HCT116 (cell line): ENCODE measurements around the gene ERCC6. TPM values are rescaled to one million over a fixed set of nuclear protein-coding genes. Genes with fewer than 3 reads are reported as not detected.

Experiments
- ATAC-seq: fragments of 200-7000 bp; cut with Tn5 transposase; 2 replicates; pipeline ENCODE4 v1.9.1; 2020; ENCODE audit warnings: mild to moderate bottlenecking, moderate library complexity
- BruUV-seq: library from RNA; stranded (reverse); fragments of 400-500 nt; replicated peaks from 2 replicates; lab custom pipeline; 2021; lab: Mats Ljungman, UMichigan
- CTCF ChIA-PET: fragments of 300-600 bp; sonication (Branson Sonifier 250); formaldehyde crosslinking; loops from one replicate; lab custom pipeline; 2021; ENCODE audit warnings: antibody characterized with exemption; lab: Charles Lee
- POLR2A ChIA-PET: fragments of 300-600, 350-600 bp; sonication (Branson Sonifier 250); formaldehyde crosslinking; loops from one replicate; lab custom pipeline; 2021; ENCODE audit warnings: antibody characterized with exemption; lab: Charles Lee
- RAD21 ChIA-PET, 2 experiments: fragments of 300-600 bp; sonication (Branson Sonifier 250); formaldehyde crosslinking; loops; one replicate each; lab custom pipeline; 2023; ENCODE audit warnings: low total read pairs in 2 of 2; ENCODE audit not compliant: uncharacterized antibody in 2 of 2, unreplicated experiment in 2 of 2, low non-redundant PET in 1 of 2; lab: Charles Lee
- DNase-seq: peaks from one replicate; pipeline ENCODE4 v3.0.0-alpha.2; 2010; ENCODE audit warnings: low read depth, low spot score
- H2AFZ ChIP-seq: fragments of 200-600 bp; shearing (Covaris generic), sonication (generic); 2 replicates; pipeline ENCODE4 v1.6.1; 2017; ENCODE audit warnings: low read depth, mixed run types, mixed read lengths, antibody characterized with exemption, low read length; ENCODE audit not compliant: poor library complexity, severe bottlenecking
- H3K27ac ChIP-seq: 2 replicates; pipeline ENCODE4 v1.5.1; 2012; ENCODE audit warnings: low read depth, low read length
- H3K27me3 ChIP-seq: fragments of 200-600 bp; sonication (generic); 2 replicates; pipeline ENCODE4 v1.6.1; 2016; ENCODE audit warnings: mixed run types, low read length, mixed read lengths; ENCODE audit not compliant: insufficient read depth
- H3K36me3 ChIP-seq, 2 experiments: fragments of 200-500 bp in 1 of 2; fragments of 200-600 bp in 1 of 2; sonication (Bioruptor generic) in 1 of 2; sonication (generic) in 1 of 2; 2 replicates each; pipeline versions ENCODE4 v1.5.1 to v1.6.1; 2014 to 2016; ENCODE audit warnings: low read length in 2 of 2, inconsistent platforms in 1 of 2, mixed read lengths in 1 of 2, mixed run types in 1 of 2; ENCODE audit not compliant: insufficient read depth in 2 of 2, control insufficient read depth in 1 of 2
- H3K4me1 ChIP-seq, 2 experiments: fragments of 200-600 bp in 1 of 2; sonication (generic) in 1 of 2; 2 replicates each; pipeline versions ENCODE4 v1.5.1 to v1.6.1; 2012 to 2017; ENCODE audit warnings: low read length in 2 of 2, inconsistent platforms in 1 of 2, mild to moderate bottlenecking in 1 of 2, mixed read lengths in 1 of 2, mixed run types in 1 of 2, moderate library complexity in 1 of 2; ENCODE audit not compliant: insufficient read depth in 2 of 2, control insufficient read depth in 1 of 2
- H3K4me2 ChIP-seq: fragments of 200-600 bp; sonication (generic); 2 replicates; pipeline ENCODE4 v1.6.1; 2017; ENCODE audit warnings: mixed run types, low read length, mixed read lengths
- H3K4me3 ChIP-seq, 2 experiments: fragments of 200-600 bp in 1 of 2; sonication (generic) in 1 of 2; replicated peaks in 1 of 2; 2 replicates each; pipeline ENCODE4 v1.5.1; 2011 to 2016; ENCODE audit warnings: low read length in 2 of 2, control low read depth in 1 of 2, low read depth in 1 of 2, mild to moderate bottlenecking in 1 of 2, mixed read lengths in 1 of 2, mixed run types in 1 of 2
- H3K79me2 ChIP-seq: fragments of 200-600 bp; sonication (generic); 2 replicates; pipeline ENCODE4 v1.6.1; 2017; ENCODE audit warnings: mild to moderate bottlenecking, mixed run types, low read length, moderate library complexity, mixed read lengths; ENCODE audit not compliant: insufficient read depth
- H3K9ac ChIP-seq: fragments of 200-600 bp; sonication (generic); 2 replicates; pipeline ENCODE4 v1.6.1; 2016; ENCODE audit warnings: low read length, mixed read lengths
- H3K9me2 ChIP-seq: fragments of 200-600 bp; sonication (generic), shearing (Covaris generic); 2 replicates; pipeline ENCODE4 v1.6.1; 2017; ENCODE audit warnings: mixed run types, mild to moderate bottlenecking, moderate library complexity; ENCODE audit not compliant: insufficient read depth
- H3K9me3 ChIP-seq, 2 experiments: fragments of 200-500 bp in 1 of 2; fragments of 200-600 bp in 1 of 2; sonication (Bioruptor generic) in 1 of 2; sonication (generic) in 1 of 2; 2 replicates each; pipeline ENCODE4 v1.6.1; 2014 to 2017; ENCODE audit warnings: low read length in 2 of 2, mixed read lengths in 2 of 2, inconsistent platforms in 1 of 2, low read depth in 1 of 2, mild to moderate bottlenecking in 1 of 2, mixed run types in 1 of 2, moderate library complexity in 1 of 2; ENCODE audit not compliant: control insufficient read depth in 1 of 2, insufficient read depth in 1 of 2
- H4K20me1 ChIP-seq: fragments of 200-600 bp; sonication (generic), shearing (Covaris generic); 2 replicates; pipeline ENCODE4 v1.6.1; 2017; ENCODE audit warnings: mixed run types, mild to moderate bottlenecking, moderate library complexity; ENCODE audit not compliant: insufficient read depth
- CBX3 ChIP-seq: IDR thresholded peaks from 2 replicates; pipeline ENCODE4 v1.6.1; 2012; ENCODE audit warnings: low read depth
- CEBPB ChIP-seq: IDR thresholded peaks from 2 replicates; pipeline ENCODE4 v1.6.1; 2012; ENCODE audit warnings: low read depth
- EZH2phosphoT487 ChIP-seq: fragments of 200-600 bp; IDR thresholded peaks from 2 replicates; pipeline ENCODE4 v1.6.1; 2018; ENCODE audit warnings: antibody characterized with exemption, borderline replicate concordance
- JUND ChIP-seq: IDR thresholded peaks from 2 replicates; pipeline ENCODE4 v1.6.1; 2012
- POLR2AphosphoS5 ChIP-seq: IDR thresholded peaks from 2 replicates; pipeline ENCODE4 v1.6.1; 2011; ENCODE audit warnings: mild to moderate bottlenecking, low read depth, low read length, moderate library complexity
- SIN3A ChIP-seq: IDR thresholded peaks from 2 replicates; pipeline ENCODE4 v1.6.1; 2012; ENCODE audit warnings: low read depth
- SP1 ChIP-seq: IDR thresholded peaks from 2 replicates; pipeline ENCODE4 v1.6.1; 2012; ENCODE audit warnings: low read depth
- SRF ChIP-seq: IDR thresholded peaks from 2 replicates; pipeline ENCODE4 v1.6.1; 2012; ENCODE audit warnings: low read depth
- YY1 ChIP-seq: IDR thresholded peaks from 2 replicates; pipeline ENCODE4 v1.6.1; 2011; ENCODE audit warnings: low read length, low read depth, moderate library complexity, mild to moderate bottlenecking; ENCODE audit not compliant: insufficient replicate concordance; ENCODE audit errors: extremely low read depth
- intact Hi-C: fragments of 100-400 bp; cut with micrococcal nuclease; formaldehyde crosslinking; loops from 2 replicates; pipeline ENCODE4 v1.10.0; 2022
- total RNA-seq: library from RNA; stranded (reverse); gene quantifications from one replicate; pipeline ENCODE4 v1.2.1, GENCODE V29; 2021; ENCODE audit not compliant: unreplicated experiment
- TF ChIP-seq, protein P1 (sequence below): IDR thresholded peaks from 2 replicates; pipeline ENCODE4 v1.6.1; 2012
- TF ChIP-seq, protein P2 (sequence below), 3 experiments: fragments of 200-600 bp in 1 of 3; sonication (generic) in 1 of 3; IDR thresholded peaks in 2 of 3; conservative IDR thresholded peaks in 1 of 3; 2 replicates each; pipeline ENCODE4 v1.5.1; 2012 to 2017; ENCODE audit warnings: low read depth in 2 of 3, low read length in 2 of 3, antibody characterized with exemption in 1 of 3, borderline replicate concordance in 1 of 3, control low read depth in 1 of 3, mild to moderate bottlenecking in 1 of 3, mixed read lengths in 1 of 3, mixed run types in 1 of 3, moderate library complexity in 1 of 3; ENCODE audit not compliant: insufficient read depth in 1 of 3
- TF ChIP-seq, protein P3 (sequence below): IDR thresholded peaks from 2 replicates; pipeline ENCODE4 v1.6.1; 2011; ENCODE audit warnings: mild to moderate bottlenecking, low read length, moderate library complexity; ENCODE audit not compliant: insufficient replicate concordance; ENCODE audit errors: extremely low read depth

ERCC6 gene
- total RNA-seq, 1 experiment from 2014 or later = 16.4 TPM

DNA sequence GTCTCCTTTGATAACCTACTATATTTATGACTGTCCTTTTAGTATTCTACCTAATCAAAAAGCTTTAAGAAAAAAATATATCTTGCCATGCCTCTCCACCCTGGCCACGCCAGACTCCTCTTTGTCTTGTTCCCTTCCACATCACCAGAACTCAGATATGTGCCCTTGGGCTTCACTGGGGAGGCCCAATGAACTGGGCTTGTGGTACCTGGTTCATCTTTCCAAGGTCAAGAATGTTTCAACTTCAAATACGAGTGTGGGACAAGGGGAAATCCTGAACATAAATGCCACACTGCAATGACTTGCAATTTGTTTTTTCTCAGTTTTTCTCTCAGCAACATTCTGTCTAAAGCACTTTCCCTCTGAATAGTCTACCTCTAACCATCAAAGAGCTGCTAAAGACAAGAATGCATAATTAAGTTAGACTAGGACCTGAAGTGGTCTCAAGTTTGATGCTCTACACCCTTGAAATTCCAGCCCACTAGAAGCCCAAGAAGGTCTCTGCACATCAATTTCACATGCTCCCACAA lies 9.9 kb downstream of the ERCC6 start:
- H3K27me3 ChIP-seq = no peaks in the 10 kb centered on the region
- TF ChIP-seq SP1 = no peak
- TF ChIP-seq CEBPB = no peak
- intact Hi-C loops = no loop called here
- no peak overlapping the region for H3K27ac ChIP-seq
- peaks cover 9 to 23% of the 10 kb centered on the region in 2 experiments; a peak in 3 of 4 replicates for H3K36me3 ChIP-seq
- H4K20me1 ChIP-seq = no peaks in the 10 kb centered on the region
- no peak for DNase-seq
- H3K4me1 ChIP-seq = no peaks in the 10 kb centered on the region
- BruUV-seq = no TSS peak
- no peak overlapping the region for H3K4me2 ChIP-seq
- no peak overlapping the region for H2AFZ ChIP-seq
- no peaks in the 10 kb centered on the region for H3K9me2 ChIP-seq
- H3K9me3 ChIP-seq = no peaks in the 10 kb centered on the region
- ChIA-PET CTCF (no interaction called here), RAD21 (no interaction called here), POLR2A (no interaction called here)
- H3K79me2 ChIP-seq = peaks cover 16% of the 10 kb centered on the region
- no peak overlapping the region for H3K9ac ChIP-seq
- H3K4me3 ChIP-seq = no peak overlapping the region
- ATAC-seq = no peak

DNA sequence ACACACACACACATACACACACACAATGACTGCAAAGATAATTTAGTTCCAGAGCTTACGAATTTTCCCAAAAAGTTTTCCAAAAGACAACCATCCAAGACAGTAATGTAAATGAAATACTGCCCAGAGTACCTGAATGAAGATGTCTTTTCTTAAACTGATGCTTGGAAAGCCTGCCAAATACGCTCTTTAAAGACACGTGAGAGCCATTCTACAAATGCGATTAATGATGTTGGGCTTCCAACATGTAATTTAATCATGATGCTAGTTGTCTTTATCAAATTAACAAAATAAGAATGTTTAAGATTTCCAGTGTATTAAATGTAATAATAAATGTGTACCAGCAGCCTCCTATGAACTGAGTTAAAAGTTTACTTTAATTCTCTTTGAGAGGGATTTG lies 11.1 kb downstream of the ERCC6 start:
- ChIA-PET POLR2A (no interaction called here), RAD21 (no interaction called here), CTCF (interaction anchor here (1.1 kb wide), 1 partner anchor 9 kb away, joined by 4 read pairs; no protein-coding TSS in a partner anchor)
- no peaks in the 10 kb centered on the region for H3K9me3 ChIP-seq
- no peaks in the 10 kb centered on the region for H3K27me3 ChIP-seq
- no peak overlapping the region for H3K4me3 ChIP-seq
- H2AFZ ChIP-seq = no peak overlapping the region
- no peak overlapping the region for H3K27ac ChIP-seq
- H3K36me3 ChIP-seq = peaks cover 9 to 27% of the 10 kb centered on the region in 2 experiments; a peak in 3 of 4 replicates
- H3K79me2 ChIP-seq = peaks cover 6% of the 10 kb centered on the region; the same call in 1 of the 2 replicates
- H3K9ac ChIP-seq = no peak overlapping the region
- H3K9me2 ChIP-seq = no peaks in the 10 kb centered on the region
- DNase-seq (no peak), ATAC-seq (no peak)
- H3K4me2 ChIP-seq = no peak overlapping the region
- no peaks in the 10 kb centered on the region for H4K20me1 ChIP-seq
- BruUV-seq = no TSS peak
- no peaks in the 10 kb centered on the region for H3K4me1 ChIP-seq
- intact Hi-C loops = no loop called here
- TF ChIP-seq SP1 (no peak), EZH2phosphoT487 (no peak), JUND (no peak), YY1 (no peak), CBX3 (no peak), SIN3A (no peak), CEBPB (no peak), POLR2AphosphoS5 (no peak), SRF (no peak)
- TF ChIP-seq, protein P1, sequence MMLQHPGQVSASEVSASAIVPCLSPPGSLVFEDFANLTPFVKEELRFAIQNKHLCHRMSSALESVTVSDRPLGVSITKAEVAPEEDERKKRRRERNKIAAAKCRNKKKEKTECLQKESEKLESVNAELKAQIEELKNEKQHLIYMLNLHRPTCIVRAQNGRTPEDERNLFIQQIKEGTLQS = no peak
- TF ChIP-seq, protein P2, sequence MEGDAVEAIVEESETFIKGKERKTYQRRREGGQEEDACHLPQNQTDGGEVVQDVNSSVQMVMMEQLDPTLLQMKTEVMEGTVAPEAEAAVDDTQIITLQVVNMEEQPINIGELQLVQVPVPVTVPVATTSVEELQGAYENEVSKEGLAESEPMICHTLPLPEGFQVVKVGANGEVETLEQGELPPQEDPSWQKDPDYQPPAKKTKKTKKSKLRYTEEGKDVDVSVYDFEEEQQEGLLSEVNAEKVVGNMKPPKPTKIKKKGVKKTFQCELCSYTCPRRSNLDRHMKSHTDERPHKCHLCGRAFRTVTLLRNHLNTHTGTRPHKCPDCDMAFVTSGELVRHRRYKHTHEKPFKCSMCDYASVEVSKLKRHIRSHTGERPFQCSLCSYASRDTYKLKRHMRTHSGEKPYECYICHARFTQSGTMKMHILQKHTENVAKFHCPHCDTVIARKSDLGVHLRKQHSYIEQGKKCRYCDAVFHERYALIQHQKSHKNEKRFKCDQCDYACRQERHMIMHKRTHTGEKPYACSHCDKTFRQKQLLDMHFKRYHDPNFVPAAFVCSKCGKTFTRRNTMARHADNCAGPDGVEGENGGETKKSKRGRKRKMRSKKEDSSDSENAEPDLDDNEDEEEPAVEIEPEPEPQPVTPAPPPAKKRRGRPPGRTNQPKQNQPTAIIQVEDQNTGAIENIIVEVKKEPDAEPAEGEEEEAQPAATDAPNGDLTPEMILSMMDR (IDR thresholded peaks at IDR 0.05 in 2 of 3, conservative IDR thresholded peaks at IDR 0.05 in 1 of 3; ENCODE audit: borderline replicate concordance in 1 of 3, insufficient read depth in 1 of 3, low read depth in 2 of 3, low read length in 2 of 3) = no peak
- TF ChIP-seq, protein P3, sequence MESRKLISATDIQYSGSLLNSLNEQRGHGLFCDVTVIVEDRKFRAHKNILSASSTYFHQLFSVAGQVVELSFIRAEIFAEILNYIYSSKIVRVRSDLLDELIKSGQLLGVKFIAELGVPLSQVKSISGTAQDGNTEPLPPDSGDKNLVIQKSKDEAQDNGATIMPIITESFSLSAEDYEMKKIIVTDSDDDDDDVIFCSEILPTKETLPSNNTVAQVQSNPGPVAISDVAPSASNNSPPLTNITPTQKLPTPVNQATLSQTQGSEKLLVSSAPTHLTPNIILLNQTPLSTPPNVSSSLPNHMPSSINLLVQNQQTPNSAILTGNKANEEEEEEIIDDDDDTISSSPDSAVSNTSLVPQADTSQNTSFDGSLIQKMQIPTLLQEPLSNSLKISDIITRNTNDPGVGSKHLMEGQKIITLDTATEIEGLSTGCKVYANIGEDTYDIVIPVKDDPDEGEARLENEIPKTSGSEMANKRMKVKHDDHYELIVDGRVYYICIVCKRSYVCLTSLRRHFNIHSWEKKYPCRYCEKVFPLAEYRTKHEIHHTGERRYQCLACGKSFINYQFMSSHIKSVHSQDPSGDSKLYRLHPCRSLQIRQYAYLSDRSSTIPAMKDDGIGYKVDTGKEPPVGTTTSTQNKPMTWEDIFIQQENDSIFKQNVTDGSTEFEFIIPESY = no peak
